ENCODE measurements around the gene XIAP. TPM values are rescaled to one million over a fixed set of nuclear protein-coding genes. Genes with fewer than 3 reads are reported as not detected.
"Not testable (repeated sequence)": the region's sequence is repeated elsewhere in the genome, so short reads cannot be mapped to it uniquely, and the experiment has no call there.

The XIAP gene
- total RNA-seq = 10 to 100 TPM; 27.0 to 33.4 TPM

DNA sequence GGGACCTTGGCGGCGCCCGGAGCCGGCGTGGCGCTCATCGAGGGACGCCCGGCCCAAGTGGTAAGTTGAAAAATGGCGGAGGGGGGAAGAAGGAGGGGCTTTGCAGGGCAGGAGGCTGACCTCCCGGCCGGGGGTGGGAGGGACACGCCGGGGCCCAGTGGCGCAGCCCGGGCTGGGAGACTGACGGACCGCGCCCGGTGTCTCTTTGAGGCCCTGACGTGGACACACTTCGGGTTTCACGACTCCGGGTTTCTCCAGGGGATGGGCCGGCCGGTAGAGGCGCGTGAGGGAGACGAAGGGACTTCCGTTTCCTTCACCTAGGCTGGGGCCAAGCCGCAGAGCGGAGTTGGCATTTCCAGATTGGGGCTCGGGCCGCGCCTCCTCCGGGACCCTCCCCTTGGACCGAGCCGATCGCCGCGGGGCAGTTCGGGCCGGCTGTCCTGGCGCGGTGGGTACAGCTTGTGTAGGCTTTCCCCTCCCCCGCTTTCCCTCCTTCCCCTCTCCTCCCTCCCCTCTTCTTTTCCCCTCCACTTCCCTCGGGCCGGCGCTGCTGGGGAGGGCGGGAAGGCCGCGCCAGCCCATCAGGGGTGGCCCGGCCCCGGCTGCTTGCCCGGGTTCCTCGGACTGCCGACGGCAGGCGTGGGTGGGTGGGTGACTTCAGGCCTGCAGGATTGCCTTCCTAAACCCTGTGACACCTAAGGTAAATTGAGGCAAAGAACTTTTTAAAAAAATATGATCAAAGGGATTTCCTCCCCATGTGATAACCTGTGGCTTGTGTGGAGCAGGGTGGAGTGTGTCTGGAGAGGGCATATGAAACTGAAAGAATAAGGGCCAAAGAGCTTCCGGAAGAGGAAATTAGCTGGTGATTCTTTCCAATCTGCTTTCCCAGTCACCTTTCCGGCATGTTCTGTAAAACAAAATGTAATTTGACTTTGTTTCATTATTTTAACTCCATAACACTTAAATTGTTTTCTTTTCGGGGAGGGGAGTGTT is at the start of gene XIAP:
Gene XIAP, plus strand, starts transcription at position 208 of the 993 bp plus-strand sequence. CDS start 25,610 bp downstream, outside the sequence.
- Mint-ChIP-seq H3K36me3 (ENCODE audit: low read depth) (peaks cover 14% of the 10 kb centered on the region), H3K27me3 (no peaks in the 10 kb centered on the region), H3K4me1 (peaks cover 6% of the 10 kb centered on the region), H3K27ac (peak within 1 kb of the TSS; percentile 86), H3K9me3 (no peaks in the 10 kb centered on the region), H3K4me3 (peak within 1 kb of the TSS; percentile 89)
- ATAC-seq (replicated peaks) = peak; percentile 89

DNA sequence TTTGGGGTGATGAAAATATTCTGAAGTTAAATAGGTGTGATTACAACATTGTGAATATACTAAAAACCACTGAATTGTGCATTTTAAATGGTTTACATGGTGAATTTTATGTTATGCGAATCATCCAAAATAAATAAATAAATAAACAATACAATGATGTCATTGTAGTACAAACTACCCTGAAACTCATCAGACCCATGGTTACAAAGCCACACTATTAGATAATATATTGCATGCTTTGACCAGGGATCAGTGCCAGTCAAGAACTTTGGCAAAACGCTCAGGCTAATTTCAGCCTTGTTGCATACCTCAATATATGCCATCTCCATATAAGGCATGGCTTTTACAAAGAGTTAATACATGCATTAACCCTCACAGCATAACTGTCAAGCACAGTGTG is 45.5 kb upstream of the XIAP start:
- ATAC-seq (replicated peaks) = no peak
- H3K36me3 Mint-ChIP-seq (ENCODE audit: low read depth) = no peaks in the 10 kb centered on the region
- H3K4me1 Mint-ChIP-seq = no peaks in the 10 kb centered on the region
- no peaks in the 10 kb centered on the region for H3K9me3 Mint-ChIP-seq
- H3K27me3 Mint-ChIP-seq = no peaks in the 10 kb centered on the region
- no peak overlapping the region for H3K27ac Mint-ChIP-seq
- H3K4me3 Mint-ChIP-seq = no peak overlapping the region

DNA sequence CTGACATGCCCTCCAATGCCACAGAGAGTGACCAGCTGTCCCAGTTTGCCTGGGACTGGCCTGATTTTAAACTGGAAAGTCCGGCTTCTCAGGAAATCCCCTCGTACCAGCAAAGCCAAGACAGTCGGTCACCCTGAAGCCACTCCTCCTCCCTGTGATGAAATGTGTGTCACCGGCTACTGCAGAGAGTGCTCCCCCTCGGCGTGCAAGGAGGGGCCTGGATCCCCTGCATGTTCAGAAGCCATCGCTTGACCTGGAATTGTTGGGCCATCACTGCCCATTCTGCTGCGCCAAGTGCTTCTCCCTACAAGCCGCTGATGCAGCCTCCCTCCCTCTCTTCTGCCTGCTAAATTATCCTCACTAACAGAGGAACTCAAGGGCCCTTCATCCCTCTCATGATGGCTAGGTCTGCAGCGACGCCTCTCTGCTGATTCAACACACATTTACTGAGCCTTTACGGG is 44.9 kb upstream of the XIAP start:
- H3K27me3 Mint-ChIP-seq; H3K4me3 Mint-ChIP-seq; H3K36me3 Mint-ChIP-seq (ENCODE audit: low read depth); H3K27ac Mint-ChIP-seq; H3K4me1 Mint-ChIP-seq; ATAC-seq (replicated peaks); H3K9me3 Mint-ChIP-seq: not testable (repeated sequence)

DNA sequence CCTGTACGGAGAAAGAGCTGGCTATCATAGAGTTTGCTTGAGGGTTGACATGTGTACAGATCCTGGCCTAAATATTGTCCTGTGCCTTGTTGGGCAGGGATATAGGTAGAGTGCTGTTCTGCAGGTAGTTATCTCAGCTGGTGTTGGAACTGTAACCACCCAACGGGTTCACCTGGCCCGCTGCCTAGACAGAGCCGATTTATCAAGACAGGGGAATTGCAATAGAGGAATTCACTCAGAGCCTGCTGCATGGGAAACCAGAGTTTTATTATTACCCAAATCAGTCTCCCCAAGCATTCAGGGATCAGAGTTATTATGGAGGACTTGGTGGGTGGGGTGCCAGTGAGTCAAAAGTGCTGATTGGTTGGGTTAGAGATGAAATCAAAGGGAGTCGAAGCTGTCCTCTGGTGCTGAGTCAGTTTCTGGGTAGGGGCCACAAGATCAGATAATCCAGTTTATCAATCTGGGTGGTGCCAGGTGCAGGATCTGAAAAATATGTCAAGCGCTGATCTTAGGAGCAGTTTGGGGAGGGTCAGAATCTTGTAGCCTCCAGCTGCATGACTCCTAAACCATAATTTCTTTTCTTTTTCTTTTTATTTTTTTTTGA is 42.5 kb upstream of the XIAP start:
- Mint-ChIP-seq H3K27me3 (no peaks in the 10 kb centered on the region), H3K4me3 (no peak overlapping the region), H3K27ac (no peak overlapping the region), H3K4me1 (no peaks in the 10 kb centered on the region), H3K36me3 (ENCODE audit: low read depth) (no peaks in the 10 kb centered on the region), H3K9me3 (no peaks in the 10 kb centered on the region)
- ATAC-seq (replicated peaks) = no peak

DNA sequence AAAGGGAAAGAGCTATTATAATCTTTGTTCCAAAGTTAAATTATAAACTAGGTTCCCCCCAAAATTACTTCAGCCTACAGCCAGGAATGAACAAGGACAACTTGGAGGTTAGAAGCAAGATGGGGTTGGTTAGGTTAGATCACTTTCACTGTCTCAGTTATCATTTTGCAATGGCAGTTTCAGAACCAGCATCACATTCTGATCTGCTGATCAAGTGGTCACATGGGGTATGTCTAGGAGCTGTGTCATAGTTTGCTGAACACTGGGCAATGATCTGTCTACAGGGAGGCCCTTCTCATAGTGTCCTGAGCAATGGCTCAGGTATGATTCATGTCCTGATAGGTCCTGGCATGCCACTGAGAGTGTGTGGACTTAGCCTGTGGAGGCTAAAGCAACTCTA is 41.6 kb upstream of the XIAP start:
- Mint-ChIP-seq H3K9me3 (no peaks in the 10 kb centered on the region), H3K27ac (no peak overlapping the region), H3K27me3 (no peaks in the 10 kb centered on the region), H3K4me1 (no peaks in the 10 kb centered on the region), H3K4me3 (no peak overlapping the region), H3K36me3 (ENCODE audit: low read depth) (no peaks in the 10 kb centered on the region)
- no peak for ATAC-seq (replicated peaks)

DNA sequence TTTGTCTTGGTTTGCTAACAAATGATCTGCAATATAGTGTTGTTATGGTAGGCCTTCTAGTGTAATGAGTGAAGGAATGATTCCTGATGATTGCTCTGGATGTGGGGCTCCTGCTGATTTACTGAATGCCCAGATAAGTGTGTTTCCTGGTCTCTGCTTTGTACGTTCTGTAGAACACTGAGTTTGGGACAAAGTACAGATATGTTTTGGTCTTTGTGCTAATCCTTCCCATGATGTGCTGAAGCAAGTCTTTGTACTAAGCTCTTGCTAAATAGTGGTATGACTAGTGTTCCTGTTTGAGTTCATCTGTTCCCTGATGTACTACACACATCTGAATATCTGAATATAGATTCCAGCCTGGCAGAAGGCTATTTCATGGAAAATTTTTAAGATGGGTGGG is 36.9 kb upstream of the XIAP start:
- Mint-ChIP-seq H3K27ac (no peak overlapping the region), H3K9me3 (no peaks in the 10 kb centered on the region), H3K4me3 (no peak overlapping the region), H3K36me3 (ENCODE audit: low read depth) (no peaks in the 10 kb centered on the region), H3K27me3 (no peaks in the 10 kb centered on the region), H3K4me1 (no peaks in the 10 kb centered on the region)
- no peak for ATAC-seq (replicated peaks)

DNA sequence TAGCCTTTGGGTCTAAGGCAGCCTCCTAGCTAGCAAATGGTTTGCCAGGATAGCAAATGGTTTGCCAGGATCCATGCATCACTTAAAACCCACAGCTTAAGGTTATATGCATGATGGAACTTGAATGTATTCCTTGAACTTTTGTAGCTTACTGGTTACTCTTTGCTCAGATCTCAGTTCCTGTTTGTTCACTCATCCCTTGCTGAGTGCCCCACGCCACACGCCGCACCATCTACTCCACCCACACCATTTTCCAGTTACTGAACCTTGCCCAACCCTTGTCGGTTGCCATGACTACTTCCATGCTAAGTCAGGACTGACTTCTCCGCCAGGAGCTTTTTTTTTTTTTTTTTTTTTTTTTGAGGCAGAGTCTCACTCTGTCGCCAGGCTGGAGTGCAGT is 29.5 kb upstream of the XIAP start:
- Mint-ChIP-seq H3K9me3 (no peaks in the 10 kb centered on the region), H3K4me1 (no peaks in the 10 kb centered on the region), H3K27me3 (peaks cover 7% of the 10 kb centered on the region), H3K4me3 (no peak overlapping the region), H3K36me3 (ENCODE audit: low read depth) (no peaks in the 10 kb centered on the region), H3K27ac (peak overlapping the region; percentile 46)
- ATAC-seq (replicated peaks) = peak; percentile 81

DNA sequence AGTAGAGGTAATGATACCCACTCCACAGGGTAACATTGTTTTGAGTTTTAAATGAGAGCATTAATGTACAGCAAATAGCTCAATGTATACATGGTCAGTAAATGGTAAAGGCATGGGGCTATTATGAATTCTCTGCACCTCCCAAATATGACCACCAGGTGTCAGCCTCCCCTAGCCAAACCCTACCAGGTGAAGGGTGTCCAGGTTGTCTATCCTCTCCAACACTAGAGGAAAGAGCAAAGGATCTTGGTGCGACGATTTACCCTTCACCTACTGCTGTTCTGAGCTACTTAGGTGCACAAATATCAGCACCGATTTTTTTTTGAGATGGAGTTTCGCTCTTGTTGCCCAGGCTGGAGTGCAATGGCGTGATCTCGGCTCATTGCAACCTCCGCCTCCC is 26.5 kb upstream of the XIAP start:
- H3K9me3 Mint-ChIP-seq = no peaks in the 10 kb centered on the region
- H3K4me3 Mint-ChIP-seq = no peak overlapping the region
- no peaks in the 10 kb centered on the region for H3K36me3 Mint-ChIP-seq (ENCODE audit: low read depth)
- H3K4me1 Mint-ChIP-seq = no peaks in the 10 kb centered on the region
- peak; percentile 68 for ATAC-seq (replicated peaks)
- peaks cover 7% of the 10 kb centered on the region for H3K27me3 Mint-ChIP-seq
- no peak overlapping the region for H3K27ac Mint-ChIP-seq

DNA sequence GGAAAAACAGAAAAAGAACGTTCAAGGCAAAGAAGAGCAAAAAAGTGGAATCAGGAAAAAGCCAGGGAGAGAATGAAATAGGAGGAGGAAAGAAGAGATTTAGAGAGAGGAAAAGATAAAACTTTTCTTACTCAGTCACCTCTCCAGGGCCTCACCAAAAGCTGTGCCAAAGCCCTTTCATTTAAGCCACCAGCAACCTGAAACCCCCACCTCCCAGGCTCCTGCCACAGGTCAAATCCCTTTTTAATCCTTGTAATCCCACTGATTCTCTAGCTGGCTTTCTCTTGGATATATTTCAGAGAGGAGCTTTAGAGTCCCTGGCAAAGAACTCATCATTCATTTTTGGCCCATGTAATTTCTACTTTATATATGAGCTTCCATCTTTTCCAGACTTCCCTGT is 25.7 kb upstream of the XIAP start:
- no peaks in the 10 kb centered on the region for H3K9me3 Mint-ChIP-seq
- H3K27me3 Mint-ChIP-seq = peaks cover 7% of the 10 kb centered on the region
- no peaks in the 10 kb centered on the region for H3K36me3 Mint-ChIP-seq (ENCODE audit: low read depth)
- no peak overlapping the region for H3K27ac Mint-ChIP-seq
- no peak for ATAC-seq (replicated peaks)
- H3K4me1 Mint-ChIP-seq = no peaks in the 10 kb centered on the region
- H3K4me3 Mint-ChIP-seq = no peak overlapping the region

DNA sequence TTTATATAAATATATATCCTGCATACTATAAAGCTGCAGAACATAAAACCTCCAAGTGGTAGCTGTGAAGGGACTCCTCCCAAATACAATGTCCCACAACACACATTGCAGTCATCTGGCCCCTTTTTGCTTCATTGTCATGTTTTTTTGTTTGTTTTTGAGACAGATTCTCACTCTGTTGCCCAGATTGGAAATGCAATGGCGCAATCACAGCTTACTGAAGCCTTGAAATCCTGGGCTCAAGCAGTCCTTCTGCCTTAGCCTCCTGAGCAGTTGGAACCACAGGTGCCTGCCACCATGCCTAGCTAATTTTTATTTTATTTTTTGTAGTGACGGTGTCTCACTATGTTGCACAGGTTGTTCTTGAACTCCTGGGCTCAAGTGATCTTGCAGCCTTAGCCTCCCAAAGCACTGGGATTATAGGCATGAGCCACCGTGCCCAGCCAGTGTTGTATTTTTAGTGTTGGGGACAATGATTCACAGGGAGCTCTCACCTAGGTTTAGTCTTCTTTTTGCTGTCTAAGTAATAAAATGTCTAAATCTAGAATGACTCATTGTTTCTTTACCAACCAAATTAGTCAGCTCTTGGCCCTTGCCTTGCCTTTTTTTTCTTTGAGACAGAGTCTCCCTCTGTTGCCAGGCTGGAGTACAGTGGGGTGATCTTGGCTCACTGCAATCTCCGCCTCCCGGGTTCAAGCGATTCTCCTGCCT is 24.0 kb upstream of the XIAP start:
- H3K9me3 Mint-ChIP-seq = no peaks in the 10 kb centered on the region
- peaks cover 7% of the 10 kb centered on the region for H3K27me3 Mint-ChIP-seq
- H3K27ac Mint-ChIP-seq = no peak overlapping the region
- peak; percentile 96 for ATAC-seq (replicated peaks)
- H3K4me3 Mint-ChIP-seq = no peak overlapping the region
- no peaks in the 10 kb centered on the region for H3K36me3 Mint-ChIP-seq (ENCODE audit: low read depth)
- H3K4me1 Mint-ChIP-seq = no peaks in the 10 kb centered on the region

DNA sequence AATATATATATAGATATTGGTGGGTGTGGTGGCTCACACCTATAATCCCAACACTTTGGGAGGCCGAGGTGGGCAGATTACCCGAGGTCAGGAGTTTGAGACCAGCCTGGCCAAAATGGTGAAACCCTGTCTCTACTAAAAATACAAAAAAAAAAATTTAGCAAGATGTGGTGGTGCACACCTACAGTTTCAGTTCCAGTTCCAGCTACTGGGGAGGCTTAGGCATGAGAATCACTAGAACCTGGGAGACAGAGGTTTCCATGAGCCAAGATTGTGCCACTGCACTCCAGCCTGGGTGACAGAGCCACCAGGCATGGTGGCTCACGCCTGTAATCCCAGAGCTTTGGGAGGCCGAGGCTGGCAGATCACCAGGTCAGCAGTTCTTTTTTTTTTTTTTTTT is 14.7 kb upstream of the XIAP start:
- H3K27me3 Mint-ChIP-seq = not testable (repeated sequence)

DNA sequence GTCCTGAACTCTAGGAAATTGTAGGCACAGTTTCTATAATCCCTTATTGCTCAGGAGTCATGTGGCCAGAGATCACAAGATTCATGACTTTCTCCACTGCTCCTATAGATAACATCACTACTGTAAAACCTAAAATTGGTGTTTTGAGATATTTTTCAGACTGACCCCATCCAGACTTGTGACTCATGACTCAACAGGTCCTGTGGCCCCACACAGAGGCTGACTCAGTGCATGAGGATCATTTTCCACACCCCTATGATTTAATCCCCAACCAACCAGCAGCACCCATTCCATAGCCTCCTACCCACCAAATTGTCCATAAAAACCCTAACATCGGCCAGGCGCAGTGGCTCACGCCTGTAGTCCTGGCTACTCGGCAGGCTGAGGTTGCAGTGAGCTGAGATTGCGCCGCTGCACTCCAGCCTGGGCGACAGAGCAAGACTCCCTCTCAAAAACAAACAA is 13.2 kb upstream of the XIAP start:
- Mint-ChIP-seq H3K27me3 (no peaks in the 10 kb centered on the region), H3K36me3 (ENCODE audit: low read depth) (no peaks in the 10 kb centered on the region), H3K4me1 (no peaks in the 10 kb centered on the region), H3K9me3 (no peaks in the 10 kb centered on the region), H3K4me3 (no peak overlapping the region), H3K27ac (no peak overlapping the region)
- ATAC-seq (replicated peaks) = peak; percentile 74

More for the DNA sequence above, 14.7 kb upstream of the XIAP start:
- not testable (repeated sequence) for H3K27ac Mint-ChIP-seq; H3K9me3 Mint-ChIP-seq; H3K4me1 Mint-ChIP-seq; H3K36me3 Mint-ChIP-seq (ENCODE audit: low read depth); ATAC-seq (replicated peaks); H3K4me3 Mint-ChIP-seq

DNA sequence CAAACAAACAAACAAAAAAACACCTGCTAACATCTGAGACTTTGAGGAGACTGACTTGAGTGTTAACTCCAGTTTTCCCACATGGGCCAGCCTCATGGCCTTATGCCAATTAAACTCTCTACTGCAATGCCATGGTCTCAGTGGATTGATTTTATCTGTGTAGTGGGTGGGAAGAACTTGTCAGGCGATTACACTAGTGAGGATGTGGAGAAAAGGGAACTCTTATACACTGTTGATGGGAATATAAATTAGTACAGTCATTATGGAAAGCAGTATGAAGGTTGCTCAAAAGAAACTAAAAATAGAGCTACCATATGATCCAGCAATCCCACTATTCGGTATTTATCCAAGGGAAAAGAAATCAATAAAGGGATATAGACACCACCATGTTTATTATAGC is 12.8 kb upstream of the XIAP start:
- Mint-ChIP-seq H3K27me3 (no peaks in the 10 kb centered on the region), H3K36me3 (ENCODE audit: low read depth) (no peaks in the 10 kb centered on the region), H3K4me3 (no peak overlapping the region), H3K27ac (no peak overlapping the region), H3K9me3 (no peaks in the 10 kb centered on the region), H3K4me1 (no peaks in the 10 kb centered on the region)
- ATAC-seq (replicated peaks) = no peak

DNA sequence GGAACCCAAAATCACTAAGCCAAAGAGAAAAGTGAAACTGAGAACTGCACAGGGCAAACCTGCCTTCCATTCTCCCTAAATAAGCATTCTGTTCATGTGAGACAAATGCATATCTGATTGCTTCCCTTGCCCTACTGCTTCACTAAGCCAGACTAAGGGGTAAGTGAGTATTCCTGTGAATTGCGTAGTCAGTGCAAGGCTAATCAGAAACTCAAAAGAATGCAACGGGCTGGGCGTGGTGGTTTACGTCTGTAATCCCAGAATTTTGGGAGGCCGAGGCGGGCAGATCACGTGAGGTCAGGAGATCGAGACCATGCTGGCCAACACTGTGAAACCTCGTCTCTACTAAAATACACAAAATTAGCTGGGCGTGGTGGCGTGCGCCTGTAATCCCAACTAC is 10.8 kb upstream of the XIAP start:
- Mint-ChIP-seq H3K36me3 (ENCODE audit: low read depth) (no peaks in the 10 kb centered on the region), H3K9me3 (no peaks in the 10 kb centered on the region), H3K27ac (no peak overlapping the region), H3K27me3 (no peaks in the 10 kb centered on the region), H3K4me1 (peaks cover 4% of the 10 kb centered on the region), H3K4me3 (no peak overlapping the region)
- ATAC-seq (replicated peaks) = no peak
